IPS-20b (cell line): ENCODE measurements around the gene MB.

Experiments
- H3K27ac ChIP-seq: one replicate; pipeline ENCODE4 v1.5.1; 2013; ENCODE audit warnings: low read length
- H3K27me3 ChIP-seq: 2 replicates; pipeline ENCODE4 v1.6.1; 2013; ENCODE audit warnings: mild to moderate bottlenecking, low read length, inconsistent platforms; ENCODE audit not compliant: insufficient read depth
- H3K36me3 ChIP-seq: 2 replicates; pipeline ENCODE4 v1.6.1; 2013; ENCODE audit warnings: low read depth, mild to moderate bottlenecking, inconsistent platforms, low read length, moderate library complexity; ENCODE audit not compliant: insufficient read depth
- H3K4me1 ChIP-seq: 2 replicates; pipeline ENCODE4 v1.6.1; 2013; ENCODE audit warnings: mild to moderate bottlenecking, control low read depth, inconsistent platforms, low read length, moderate library complexity; ENCODE audit not compliant: insufficient read depth
- H3K4me3 ChIP-seq: 2 replicates; pipeline ENCODE4 v1.5.1; 2013; ENCODE audit warnings: mild to moderate bottlenecking, low read length, inconsistent platforms
- H3K9ac ChIP-seq: 2 replicates; pipeline ENCODE4 v1.6.1; 2013; ENCODE audit warnings: low read depth, mild to moderate bottlenecking, inconsistent platforms, low read length, moderate library complexity
- H3K9me3 ChIP-seq: 2 replicates; pipeline ENCODE4 v1.6.1; 2013; ENCODE audit warnings: mild to moderate bottlenecking, low read depth, low read length, inconsistent platforms; ENCODE audit not compliant: insufficient read depth

Gene MB

DNA sequence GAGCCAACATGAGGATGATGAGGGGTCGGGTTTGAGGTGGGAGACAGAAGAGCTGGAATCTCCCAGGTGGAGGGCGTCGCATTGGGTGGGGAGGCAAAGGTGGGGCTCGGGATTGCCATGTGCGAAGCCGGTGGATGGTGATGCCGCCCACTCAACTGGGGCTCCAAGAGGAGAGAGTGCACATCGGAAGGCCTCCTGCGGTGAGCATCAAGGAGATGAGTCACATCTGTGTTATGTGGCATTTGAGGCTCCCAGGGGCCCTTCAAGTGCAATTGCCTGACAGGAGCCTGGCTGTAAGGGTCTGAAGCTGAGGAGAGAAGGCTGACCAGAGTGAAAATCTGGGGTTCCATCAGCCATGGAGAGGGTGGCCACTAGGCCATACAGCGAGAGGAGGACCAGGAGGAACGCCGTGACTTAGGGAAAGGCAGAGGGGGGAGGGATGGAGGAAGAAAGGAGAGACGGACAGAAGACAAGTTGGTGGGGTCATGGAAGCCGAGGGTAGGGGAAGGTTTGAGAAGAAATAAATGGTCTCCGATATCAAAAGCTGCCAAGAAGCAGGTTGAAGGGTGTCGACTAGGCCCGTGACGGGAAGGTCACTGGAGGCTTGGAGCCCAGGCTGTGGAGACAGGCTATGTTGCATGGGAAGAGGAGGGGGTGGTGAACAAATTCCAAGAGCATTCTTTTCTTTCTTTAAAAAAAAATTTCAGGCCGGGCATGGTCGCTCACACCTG, 55.2 kb downstream of the MB start:
- Histone ChIP-seq H3K9me3 (no peaks in the 10 kb centered on the region), H3K9ac (no peak overlapping the region), H3K4me3 (no peak overlapping the region), H3K36me3 (no peaks in the 10 kb centered on the region), H3K27ac (no peak overlapping the region), H3K4me1 (peaks cover 7% of the 10 kb centered on the region), H3K27me3 (no peaks in the 10 kb centered on the region; the same call in 1 of the 2 replicates)

DNA sequence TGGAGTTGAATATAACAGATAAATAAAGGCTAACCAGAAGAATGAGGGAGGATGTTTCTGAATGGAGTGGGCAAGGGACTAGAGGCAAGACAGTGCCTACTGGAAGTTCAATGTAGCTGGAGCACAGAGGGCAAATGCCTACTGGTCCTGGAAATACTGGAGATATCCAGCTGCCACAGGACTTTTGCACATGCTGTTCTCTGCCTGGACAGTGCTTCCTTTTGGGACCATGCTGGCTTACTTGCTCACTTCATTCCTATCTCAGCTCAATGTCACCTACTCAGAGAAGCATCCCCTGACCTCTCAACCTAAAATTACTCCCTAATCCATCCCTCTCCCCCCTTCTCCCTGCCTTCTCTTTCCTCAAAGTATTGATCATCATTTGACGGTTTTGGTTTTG, 56.3 kb downstream of the MB start:
- no peaks in the 10 kb centered on the region for H3K9me3 ChIP-seq
- H3K27me3 ChIP-seq: no peaks in the 10 kb centered on the region; the same call in 1 of the 2 replicates
- H3K27ac ChIP-seq: no peak overlapping the region
- no peak overlapping the region for H3K4me3 ChIP-seq
- no peaks in the 10 kb centered on the region for H3K36me3 ChIP-seq
- H3K9ac ChIP-seq: no peak overlapping the region
- peaks cover 7% of the 10 kb centered on the region for H3K4me1 ChIP-seq

DNA sequence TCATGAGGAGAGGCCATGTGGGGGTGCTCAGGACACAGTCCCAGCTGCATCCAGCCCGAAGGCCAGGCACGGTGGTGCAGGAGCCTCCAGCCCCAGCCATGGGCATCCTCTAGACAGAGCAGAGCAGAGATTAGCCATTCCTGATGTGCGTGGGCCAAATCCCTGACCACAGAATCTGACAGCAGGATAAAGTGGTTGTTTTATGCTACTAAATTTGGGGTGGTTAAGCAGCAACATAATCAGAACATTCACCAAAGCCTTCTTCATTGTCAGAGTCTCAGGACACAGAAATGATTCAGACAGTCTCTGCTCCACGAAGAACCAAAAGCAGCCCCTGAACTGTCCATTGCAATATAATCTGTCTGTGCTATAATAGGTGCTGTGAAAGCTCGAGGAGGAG, 56.8 kb downstream of the MB start:
- H3K36me3 ChIP-seq: no peaks in the 10 kb centered on the region
- H3K4me3 ChIP-seq: no peak overlapping the region
- no peaks in the 10 kb centered on the region; the same call in 1 of the 2 replicates for H3K27me3 ChIP-seq
- H3K27ac ChIP-seq: no peak overlapping the region
- peaks cover 7% of the 10 kb centered on the region for H3K4me1 ChIP-seq
- H3K9me3 ChIP-seq: no peaks in the 10 kb centered on the region
- H3K9ac ChIP-seq: no peak overlapping the region

DNA sequence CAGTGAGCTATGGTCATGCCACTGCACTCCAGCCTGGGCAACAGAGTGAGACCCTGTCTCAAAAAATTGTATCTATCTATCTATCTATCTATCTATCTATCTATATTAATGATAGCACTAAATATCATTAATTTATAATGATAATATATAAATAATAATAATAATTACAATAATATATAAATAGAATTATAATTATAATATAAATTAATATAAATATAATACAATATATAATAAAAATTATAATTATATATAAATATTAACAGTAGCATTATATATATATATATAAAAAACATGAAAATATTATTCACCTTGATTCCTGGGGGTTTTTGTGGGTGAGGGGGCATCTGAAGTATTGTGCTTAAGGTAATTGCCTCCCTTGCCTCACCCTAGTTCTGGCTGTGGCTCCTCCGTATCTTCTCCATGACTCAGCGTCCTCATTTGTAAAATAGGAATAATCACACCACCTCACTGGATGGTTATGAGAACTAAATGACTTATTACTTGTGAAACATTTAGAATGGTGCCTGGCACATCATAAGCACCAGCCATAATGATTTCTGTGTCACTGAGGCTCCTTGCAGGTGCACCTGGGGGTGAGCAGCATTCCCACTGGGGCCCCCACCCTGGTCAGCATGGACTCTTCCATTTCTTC, 57.6 kb downstream of the MB start:
- no peaks in the 10 kb centered on the region for H3K27me3 ChIP-seq
- H3K9ac ChIP-seq: no peak overlapping the region
- no peak overlapping the region for H3K4me3 ChIP-seq
- H3K36me3 ChIP-seq: no peaks in the 10 kb centered on the region
- H3K4me1 ChIP-seq: peaks cover 7% of the 10 kb centered on the region
- H3K9me3 ChIP-seq: no peaks in the 10 kb centered on the region
- H3K27ac ChIP-seq: no peak overlapping the region

DNA sequence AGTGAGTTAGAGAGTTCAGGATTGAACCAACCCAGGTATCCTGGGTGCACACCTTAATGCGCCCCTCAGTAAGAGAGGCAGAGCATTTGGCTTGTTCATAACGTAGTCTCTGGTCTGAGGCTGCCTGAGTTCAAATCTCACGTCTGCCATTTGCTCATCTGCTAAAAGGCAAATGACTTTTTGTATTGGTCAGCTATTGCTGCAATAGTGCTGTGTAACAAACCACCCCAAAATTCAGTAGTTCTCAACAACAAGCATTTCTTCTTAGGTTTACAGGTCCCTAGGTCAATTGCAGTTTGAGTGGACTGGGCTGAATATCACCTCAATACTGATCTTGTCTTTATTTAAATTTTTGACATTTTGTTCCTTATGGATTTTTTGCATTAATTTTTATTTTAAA, 58.4 kb downstream of the MB start:
- Histone ChIP-seq H3K27me3 (no peaks in the 10 kb centered on the region), H3K9me3 (no peaks in the 10 kb centered on the region), H3K4me3 (no peak overlapping the region), H3K9ac (no peak overlapping the region), H3K36me3 (no peaks in the 10 kb centered on the region), H3K4me1 (peaks cover 7% of the 10 kb centered on the region), H3K27ac (no peak overlapping the region)

DNA sequence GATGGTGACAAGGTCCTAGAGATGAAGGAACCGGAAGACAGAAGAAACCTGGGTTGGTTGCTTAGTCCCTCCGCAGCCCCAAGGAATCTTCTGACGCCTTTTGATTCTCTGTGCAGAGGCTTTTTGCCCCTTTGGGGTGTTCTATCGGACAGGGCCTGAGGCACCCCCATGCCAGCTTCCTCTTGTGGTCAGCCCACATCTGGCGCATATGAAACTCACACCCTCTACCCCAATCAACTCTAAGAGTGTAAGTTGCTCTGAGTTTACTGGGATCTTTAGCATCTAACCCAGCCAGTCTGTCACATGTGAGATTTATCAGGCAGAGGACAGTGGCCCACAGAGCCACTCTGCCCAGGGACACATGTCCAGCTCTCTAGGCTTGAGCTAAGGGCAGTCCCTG, 59.1 kb downstream of the MB start:
- peaks cover 3% of the 10 kb centered on the region for H3K4me1 ChIP-seq
- no peak overlapping the region for H3K27ac ChIP-seq
- no peaks in the 10 kb centered on the region for H3K27me3 ChIP-seq
- no peak overlapping the region for H3K4me3 ChIP-seq
- no peaks in the 10 kb centered on the region for H3K36me3 ChIP-seq
- no peaks in the 10 kb centered on the region for H3K9me3 ChIP-seq
- H3K9ac ChIP-seq: no peak overlapping the region
